HEK293T (cell line): ENCODE measurements around the gene INO80D.

Experiments used
- BHLHE40 ChIP-seq: fragments of 450-650 bp; IDR thresholded peaks from 2 replicates; pipeline ENCODE4 v1.6.1; 2016; ENCODE audit warnings: mild to moderate bottlenecking, moderate library complexity, borderline replicate concordance
- CTBP1 ChIP-seq: fragments of 450-650 bp; IDR thresholded peaks from 2 replicates; pipeline ENCODE4 v1.6.1; 2016; ENCODE audit warnings: borderline replicate concordance
- ELF4 ChIP-seq: fragments of 450-650 bp; IDR thresholded peaks from 2 replicates; pipeline ENCODE4 v1.6.1; 2017; ENCODE audit warnings: antibody characterized with exemption
- FOXK2 ChIP-seq: fragments of 450-650 bp; IDR thresholded peaks from 2 replicates; pipeline ENCODE4 v1.6.1; 2016; ENCODE audit warnings: mild to moderate bottlenecking
- FOXM1 ChIP-seq: fragments of 450-650 bp; IDR thresholded peaks from 2 replicates; pipeline ENCODE4 v1.6.1; 2017; ENCODE audit warnings: mild to moderate bottlenecking, borderline replicate concordance
- L3MBTL2 ChIP-seq: fragments of 450-650 bp; conservative IDR thresholded peaks from 2 replicates; pipeline ENCODE4 v1.6.1; 2016; ENCODE audit warnings: mild to moderate bottlenecking
- LEF1 ChIP-seq: fragments of 450-650 bp; IDR thresholded peaks from 2 replicates; pipeline ENCODE4 v1.6.1; 2017; ENCODE audit warnings: mild to moderate bottlenecking, borderline replicate concordance
- NFRKB ChIP-seq: fragments of 450-650 bp; IDR thresholded peaks from 2 replicates; pipeline ENCODE4 v1.6.1; 2016; ENCODE audit warnings: mild to moderate bottlenecking, moderate library complexity
- PKNOX1 ChIP-seq: fragments of 450-650 bp; IDR thresholded peaks from 2 replicates; pipeline ENCODE4 v1.6.1; 2016
- SP1 ChIP-seq: fragments of 450-650 bp; IDR thresholded peaks from 2 replicates; pipeline ENCODE4 v1.6.1; 2017
- SUZ12 ChIP-seq: fragments of 450-650 bp; IDR thresholded peaks from 2 replicates; pipeline ENCODE4 v1.6.1; 2016; ENCODE audit warnings: mild to moderate bottlenecking
- TARDBP ChIP-seq: fragments of 450-650 bp; IDR thresholded peaks from 2 replicates; pipeline ENCODE4 v1.6.1; 2016
- ZNF384 ChIP-seq: fragments of 450-650 bp; IDR thresholded peaks from 2 replicates; pipeline ENCODE4 v1.6.1; 2016

DNA sequence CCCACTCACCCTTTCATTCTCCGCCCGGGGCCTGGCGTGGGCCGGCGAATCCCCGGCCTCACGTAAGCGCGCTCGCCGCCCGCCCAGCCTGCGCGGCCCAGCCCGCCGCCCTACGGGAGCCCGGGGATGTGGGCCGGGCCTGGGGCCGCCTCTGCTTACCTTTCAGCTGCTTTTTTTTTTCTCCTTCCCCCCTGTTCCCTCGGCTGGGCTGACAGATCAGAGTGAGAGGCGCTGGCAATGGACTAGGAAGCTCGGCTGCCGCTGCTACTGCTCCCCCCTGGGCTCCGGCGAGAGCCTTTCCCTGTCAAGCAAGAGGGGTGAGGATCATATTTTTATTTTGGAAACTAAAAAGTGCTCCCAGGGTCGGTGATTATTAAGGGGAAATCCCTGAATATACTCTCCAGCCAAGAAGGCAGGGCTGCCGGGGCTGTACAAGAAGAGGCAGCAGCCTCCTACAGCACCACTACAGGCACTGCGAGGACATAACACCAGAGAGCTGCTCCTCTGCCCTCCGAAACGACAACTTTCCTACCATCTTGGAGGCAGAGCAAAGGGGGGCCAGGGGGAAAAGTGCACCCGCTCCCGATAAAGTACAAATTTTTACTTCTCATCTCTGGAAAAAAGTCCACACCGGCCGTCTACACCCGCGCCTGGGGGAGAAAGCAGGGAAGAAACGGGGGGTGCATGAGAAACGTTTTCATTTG lies at the start of gene INO80D:
- TF ChIP-seq LEF1 (no peak), SUZ12 (no peak), SP1 (no peak), PKNOX1 (no peak), NFRKB (peak; percentile 81), CTBP1 (no peak), FOXM1 (no peak), TARDBP (no peak), L3MBTL2 (no peak), ZNF384 (peak; percentile 68), ELF4 (peak; percentile 39; the same call in 1 of the 2 replicates), BHLHE40 (no peak), FOXK2 (no peak)
